Rectal smooth muscle tissue (tissue), 1 donor: ENCODE measurements around the gene BOD1.
"Not testable (repeated sequence)": the region's sequence is repeated elsewhere in the genome, so short reads cannot be mapped to it uniquely, and the experiment has no call there.

Experiments
- H3K27ac ChIP-seq: one replicate; pipeline ENCODE4 v1.7.0; 2013; ENCODE audit warnings: low read depth, low read length, inconsistent platforms
- H3K27me3 ChIP-seq: one replicate; pipeline ENCODE4 v1.7.0; 2013; ENCODE audit warnings: low read length; ENCODE audit not compliant: control insufficient read depth, insufficient read depth
- H3K36me3 ChIP-seq: one replicate; pipeline ENCODE4 v1.7.0; 2013; ENCODE audit warnings: low read length; ENCODE audit not compliant: control insufficient read depth, insufficient read depth
- H3K4me1 ChIP-seq: one replicate; pipeline ENCODE4 v1.7.0; 2013; ENCODE audit warnings: low read length; ENCODE audit not compliant: control insufficient read depth, insufficient read depth
- H3K4me3 ChIP-seq: one replicate; pipeline ENCODE4 v1.7.0; 2013; ENCODE audit warnings: low read length
- H3K9ac ChIP-seq: one replicate; pipeline ENCODE4 v1.7.0; 2013; ENCODE audit warnings: low read length

BOD1 gene

GRCh38 chr5:173595841-173596240 is 20.6 kb downstream of the BOD1 start:
- H3K36me3 ChIP-seq: no peaks in the 10 kb centered on the region
- H3K9ac ChIP-seq: no peak overlapping the region
- no peak overlapping the region for H3K4me3 ChIP-seq
- H3K4me1 ChIP-seq: no peaks in the 10 kb centered on the region
- no peaks in the 10 kb centered on the region for H3K27me3 ChIP-seq
- H3K27ac ChIP-seq: no peak overlapping the region

GRCh38 chr5:173594061-173594460 is 22.4 kb downstream of the BOD1 start:
- H3K4me3 ChIP-seq: no peak overlapping the region
- H3K9ac ChIP-seq: no peak overlapping the region
- H3K4me1 ChIP-seq: no peaks in the 10 kb centered on the region
- no peaks in the 10 kb centered on the region for H3K36me3 ChIP-seq
- H3K27me3 ChIP-seq: no peaks in the 10 kb centered on the region
- H3K27ac ChIP-seq: no peak overlapping the region

- no peaks in the 10 kb centered on the region for H3K36me3 ChIP-seq
- H3K4me3 ChIP-seq: no peak overlapping the region
- no peaks in the 10 kb centered on the region for H3K27me3 ChIP-seq
- no peaks in the 10 kb centered on the region for H3K4me1 ChIP-seq
- H3K9ac ChIP-seq: no peak overlapping the region
- H3K27ac ChIP-seq: no peak overlapping the region
Measured at GRCh38 chr5:173592050-173592669, 24.3 kb downstream of the BOD1 start.

- no peak overlapping the region for H3K4me3 ChIP-seq
Measured at GRCh38 chr5:173591056-173591514, 25.4 kb downstream of the BOD1 start.

GRCh38 chr5:173590436-173591055 is 25.9 kb downstream of the BOD1 start:
- Histone ChIP-seq H3K4me3 (no peak overlapping the region), H3K27me3 (no peaks in the 10 kb centered on the region), H3K36me3 (no peaks in the 10 kb centered on the region), H3K4me1 (no peaks in the 10 kb centered on the region), H3K27ac (no peak overlapping the region), H3K9ac (no peak overlapping the region)

More at GRCh38 chr5:173591056-173591514, 25.4 kb downstream of the BOD1 start:
- Histone ChIP-seq H3K36me3 (no peaks in the 10 kb centered on the region), H3K27me3 (no peaks in the 10 kb centered on the region), H3K4me1 (no peaks in the 10 kb centered on the region), H3K9ac (no peak overlapping the region), H3K27ac (no peak overlapping the region)

- not testable (repeated sequence) for H3K27me3 ChIP-seq, H3K36me3 ChIP-seq, H3K9ac ChIP-seq, H3K27ac ChIP-seq, H3K4me3 ChIP-seq, H3K4me1 ChIP-seq
Measured at GRCh38 chr5:173586133-173586532, 30.3 kb downstream of the BOD1 start.

GRCh38 chr5:173583346-173583745 is 33.1 kb downstream of the BOD1 start:
- Histone ChIP-seq H3K9ac (no peak overlapping the region), H3K4me1 (no peaks in the 10 kb centered on the region), H3K36me3 (no peaks in the 10 kb centered on the region), H3K27me3 (no peaks in the 10 kb centered on the region), H3K4me3 (no peak overlapping the region), H3K27ac (no peak overlapping the region)

- no peaks in the 10 kb centered on the region for H3K4me1 ChIP-seq
- H3K4me3 ChIP-seq: no peak overlapping the region
- no peaks in the 10 kb centered on the region for H3K36me3 ChIP-seq
- H3K27me3 ChIP-seq: no peaks in the 10 kb centered on the region
- H3K9ac ChIP-seq: no peak overlapping the region
- no peak overlapping the region for H3K27ac ChIP-seq
Measured at GRCh38 chr5:173582216-173583111, 34.0 kb downstream of the BOD1 start.

- H3K4me1 ChIP-seq: no peaks in the 10 kb centered on the region
- H3K9ac ChIP-seq: no peak overlapping the region
- no peaks in the 10 kb centered on the region for H3K27me3 ChIP-seq
- no peak overlapping the region for H3K4me3 ChIP-seq
- H3K27ac ChIP-seq: no peak overlapping the region
- no peaks in the 10 kb centered on the region for H3K36me3 ChIP-seq
Measured at GRCh38 chr5:173581408-173582215, 34.8 kb downstream of the BOD1 start.

GRCh38 chr5:173578947-173579615 is 37.4 kb downstream of the BOD1 start:
- H3K4me1 ChIP-seq: no peaks in the 10 kb centered on the region
- no peak overlapping the region for H3K4me3 ChIP-seq
- no peaks in the 10 kb centered on the region for H3K27me3 ChIP-seq
- no peaks in the 10 kb centered on the region for H3K36me3 ChIP-seq
- H3K9ac ChIP-seq: no peak overlapping the region
- no peak overlapping the region for H3K27ac ChIP-seq

- Histone ChIP-seq H3K27ac (no peak overlapping the region), H3K4me3 (no peak overlapping the region), H3K4me1 (peaks cover 2% of the 10 kb centered on the region), H3K36me3 (no peaks in the 10 kb centered on the region), H3K27me3 (no peaks in the 10 kb centered on the region), H3K9ac (no peak overlapping the region)
Measured at GRCh38 chr5:173577817-173578216, 38.6 kb downstream of the BOD1 start.
